Naive B cell (primary cell): ENCODE measurements around the gene USP11. TPM values are rescaled to one million over a fixed set of nuclear protein-coding genes. Genes with fewer than 3 reads are reported as not detected.

Experiments
- ATAC-seq, 2 donors: fragments of 150-1000 bp; cut with Tn5 transposase; 2 replicates each; pipeline ENCODE4 v1.10.0; 2021; ENCODE audit warnings: low read depth in 2 of 2, mild to moderate bottlenecking in 2 of 2, moderate library complexity in 2 of 2
- DNase-seq: peaks from one replicate; pipeline ENCODE4 v3.0.0; 2022
- H3K27ac Mint-ChIP-seq, 6 donors: one replicate each; pipeline ENCODE4 v1.8.0; 2020 to 2022; ENCODE audit warnings: mild to moderate bottlenecking in 6 of 6, mixed read lengths in 6 of 6, moderate library complexity in 5 of 6, inconsistent platforms in 2 of 6
- H3K27me3 Mint-ChIP-seq, 3 donors: one replicate each; pipeline ENCODE4 v1.8.0; 2021 to 2022; ENCODE audit warnings: mixed read lengths in 3 of 3, mild to moderate bottlenecking in 1 of 3
- H3K36me3 Mint-ChIP-seq, 2 donors: one replicate each; pipeline ENCODE4 v1.8.0; 2020 to 2022; ENCODE audit warnings: mixed read lengths in 2 of 2, inconsistent platforms in 1 of 2, mild to moderate bottlenecking in 1 of 2
- H3K4me1 Mint-ChIP-seq, 3 donors: one replicate each; pipeline ENCODE4 v1.8.0; 2020 to 2022; ENCODE audit warnings: mixed read lengths in 3 of 3, inconsistent platforms in 1 of 3, mild to moderate bottlenecking in 1 of 3, moderate library complexity in 1 of 3
- H3K4me3 Mint-ChIP-seq, 8 donors: one replicate each; pipeline ENCODE4 v1.8.0; 2020 to 2022; ENCODE audit warnings: mild to moderate bottlenecking in 8 of 8, mixed read lengths in 8 of 8, moderate library complexity in 8 of 8, inconsistent platforms in 2 of 8
- H3K9me3 Mint-ChIP-seq, 7 donors: one replicate each; pipeline ENCODE4 v1.8.0; 2020 to 2022; ENCODE audit warnings: mixed read lengths in 7 of 7, mild to moderate bottlenecking in 5 of 7, inconsistent platforms in 2 of 7, moderate library complexity in 1 of 7
- polyA plus RNA-seq, 6 donors: library from polyadenylated mRNA; unstranded; fragments of 300-500 nt; fragmentation: Illumina TruSeq; gene quantifications; one replicate each; pipeline ENCODE4 v1.2.3, GENCODE V29; 2021; ENCODE audit warnings: low read depth in 6 of 6

The USP11 gene
- polyA plus RNA-seq, 6 donors from 2014 or later = 88.3 to 145 (median 98.7) TPM

DNA sequence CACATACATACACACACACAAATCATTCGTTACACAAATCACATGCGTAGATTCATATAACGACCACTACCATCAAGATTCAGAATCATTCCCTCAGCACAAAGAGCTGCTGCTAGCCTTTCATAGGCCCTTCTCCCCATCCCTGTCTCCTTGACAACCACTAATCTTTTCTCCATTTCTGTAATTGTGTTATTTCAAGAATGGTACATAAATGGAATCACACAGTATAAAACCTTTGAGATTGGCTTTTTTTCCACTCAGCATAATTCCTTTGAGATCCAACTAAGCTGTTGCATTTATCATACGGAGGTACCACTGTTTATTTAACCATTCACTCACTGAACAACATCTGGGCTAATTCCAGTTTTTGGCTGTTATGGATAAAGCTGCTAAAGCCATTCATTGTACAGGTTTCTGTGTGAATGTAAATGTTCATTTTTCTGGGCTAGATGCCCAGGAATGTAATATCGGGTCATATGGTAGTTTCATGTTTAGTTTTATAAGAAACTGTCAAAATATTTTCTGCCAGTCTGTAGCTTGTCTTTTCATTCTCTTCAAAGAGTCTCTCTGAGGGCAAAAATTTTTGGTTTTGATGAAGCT, 64.1 kb downstream of the USP11 start:
- Mint-ChIP-seq H3K9me3 (peaks cover 0 to 6% (median 0%) of the 10 kb centered on the region in 7 donors), H3K4me3 (no peak overlapping the region), H3K27me3 (peaks cover 3 to 8% (median 7%) of the 10 kb centered on the region in 3 donors), H3K27ac (no peak overlapping the region), H3K4me1 (no peaks in the 10 kb centered on the region), H3K36me3 (no peaks in the 10 kb centered on the region)
- DNase-seq = no peak
- ATAC-seq = no peak

- no peak for DNase-seq
- H3K36me3 Mint-ChIP-seq = no peaks in the 10 kb centered on the region
- ATAC-seq = no peak
- H3K27ac Mint-ChIP-seq = peak overlapping the region in 1 of 6 donors; percentile 26
- no peaks in the 10 kb centered on the region for H3K27me3 Mint-ChIP-seq
- no peak overlapping the region for H3K4me3 Mint-ChIP-seq
- H3K4me1 Mint-ChIP-seq = no peaks in the 10 kb centered on the region
- peaks cover 0 to 6% (median 2%) of the 10 kb centered on the region in 7 donors for H3K9me3 Mint-ChIP-seq
These were observed 65.1 kb downstream of the USP11 start for GRCh38 chrX:47297874-47298273.

Other genes starting within 250 kb of the USP11 start
- gene RGN, start 154.6 kb upstream of the USP11 start, polyA plus RNA-seq = not detected
- gene NDUFB11, start 88.3 kb upstream of the USP11 start, polyA plus RNA-seq = 100 to 1,000 TPM; 135 to 163 (median 144) TPM
- gene RBM10, start 87.8 kb upstream of the USP11 start, polyA plus RNA-seq = 10 to 100 TPM; 11.4 to 33.9 (median 22.1) TPM
- 100 to 1,000 TPM; 151 to 190 (median 174) TPM for gene UBA1, start 39.2 kb upstream of the USP11 start, polyA plus RNA-seq
- 10 to 100 TPM in 1 of 6 donors, 1 to 10 TPM in 5; 3.9 to 19.9 (median 7.2) TPM for gene CDK16, start 14.3 kb upstream of the USP11 start, polyA plus RNA-seq
- gene ZNF157, start 137.6 kb downstream of the USP11 start, polyA plus RNA-seq = 1 to 10 TPM in 1 of 6 donors, under 1 TPM in 4, not detected in 1; 0.23 to 1.3 (median 0.73) TPM